Ishikawa (cell line): Measurements from ENCODE around the gene RPAP3.

ENCODE experiments used
- CEBPB ChIP-seq: IDR thresholded peaks from 2 replicates; pipeline ENCODE4 v1.6.1; 2012
- CREB1 ChIP-seq: IDR thresholded peaks from 2 replicates; pipeline ENCODE4 v1.6.1; 2012; ENCODE audit warnings: low read depth
- EGR1 ChIP-seq: IDR thresholded peaks from 2 replicates; pipeline ENCODE4 v1.6.1; 2012
- EP300 ChIP-seq: IDR thresholded peaks from 2 replicates; pipeline ENCODE4 v1.6.1; 2012; ENCODE audit warnings: borderline replicate concordance
- FOXM1 ChIP-seq: IDR thresholded peaks from 2 replicates; pipeline ENCODE4 v1.6.1; 2012; ENCODE audit warnings: low read depth, borderline replicate concordance
- MAX ChIP-seq: IDR thresholded peaks from 2 replicates; pipeline ENCODE4 v1.6.1; 2012
- NFIC ChIP-seq: IDR thresholded peaks from 2 replicates; pipeline ENCODE4 v1.6.1; 2012
- RAD21 ChIP-seq: IDR thresholded peaks from 2 replicates; pipeline ENCODE4 v1.6.1; 2012; ENCODE audit warnings: low read depth
- TAF1 ChIP-seq: IDR thresholded peaks from 2 replicates; pipeline ENCODE4 v1.6.1; 2012; ENCODE audit warnings: low read depth, mild to moderate bottlenecking
- TCF12 ChIP-seq: IDR thresholded peaks from 2 replicates; pipeline ENCODE4 v1.6.1; 2012; ENCODE audit warnings: low read depth
- TEAD4 ChIP-seq: IDR thresholded peaks from 2 replicates; pipeline ENCODE4 v1.6.1; 2012
- YY1 ChIP-seq: IDR thresholded peaks from 2 replicates; pipeline ENCODE4 v1.6.1; 2012; ENCODE audit warnings: low read depth
- ZBTB7A ChIP-seq: IDR thresholded peaks from 2 replicates; pipeline ENCODE4 v1.6.1; 2012; ENCODE audit warnings: low read depth
- TF ChIP-seq, protein P1 (sequence below): IDR thresholded peaks from 2 replicates; pipeline ENCODE4 v1.6.1; 2012
- TF ChIP-seq, protein P2 (sequence below): IDR thresholded peaks from 2 replicates; pipeline ENCODE4 v1.6.1; 2012; ENCODE audit warnings: low read depth, mild to moderate bottlenecking

The RPAP3 gene

GRCh38 chr12:47707905-47708543, 2.2 kb upstream of the RPAP3 start:
- TF ChIP-seq TCF12 (no peak), ZBTB7A (no peak), EGR1 (no peak), RAD21 (no peak), CREB1 (no peak), MAX (no peak), FOXM1 (no peak), TEAD4 (no peak), CEBPB (no peak), EP300 (no peak)
- TF ChIP-seq, protein P1, sequence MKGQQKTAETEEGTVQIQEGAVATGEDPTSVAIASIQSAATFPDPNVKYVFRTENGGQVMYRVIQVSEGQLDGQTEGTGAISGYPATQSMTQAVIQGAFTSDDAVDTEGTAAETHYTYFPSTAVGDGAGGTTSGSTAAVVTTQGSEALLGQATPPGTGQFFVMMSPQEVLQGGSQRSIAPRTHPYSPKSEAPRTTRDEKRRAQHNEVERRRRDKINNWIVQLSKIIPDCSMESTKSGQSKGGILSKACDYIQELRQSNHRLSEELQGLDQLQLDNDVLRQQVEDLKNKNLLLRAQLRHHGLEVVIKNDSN, result no peak

DNA sequence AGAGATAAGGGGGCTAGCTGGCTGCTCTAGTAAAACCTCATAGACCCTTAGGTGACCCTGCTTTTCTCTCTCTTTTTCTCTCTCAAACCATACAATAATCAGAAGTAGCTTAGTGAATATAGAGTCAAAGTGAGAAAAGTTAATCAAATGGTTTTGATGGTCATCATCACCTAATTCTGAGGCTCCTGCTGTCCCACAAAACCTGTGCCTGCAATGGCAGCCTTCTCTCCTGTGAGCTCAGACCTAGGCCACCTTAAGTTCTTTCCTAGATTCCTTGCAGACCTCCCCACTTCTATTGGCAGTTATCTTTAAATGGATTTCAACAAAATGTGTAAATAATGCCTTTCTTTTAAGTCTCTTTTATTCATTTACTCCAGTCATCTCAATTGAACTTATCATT, 1.5 kb upstream of the RPAP3 start:
- TF ChIP-seq YY1, result no peak
- TF ChIP-seq FOXM1, result no peak
- no peak for TF ChIP-seq CREB1
- TF ChIP-seq CEBPB, result no peak
- no peak for TF ChIP-seq TEAD4
- no peak for TF ChIP-seq ZBTB7A
- TF ChIP-seq, protein P2, sequence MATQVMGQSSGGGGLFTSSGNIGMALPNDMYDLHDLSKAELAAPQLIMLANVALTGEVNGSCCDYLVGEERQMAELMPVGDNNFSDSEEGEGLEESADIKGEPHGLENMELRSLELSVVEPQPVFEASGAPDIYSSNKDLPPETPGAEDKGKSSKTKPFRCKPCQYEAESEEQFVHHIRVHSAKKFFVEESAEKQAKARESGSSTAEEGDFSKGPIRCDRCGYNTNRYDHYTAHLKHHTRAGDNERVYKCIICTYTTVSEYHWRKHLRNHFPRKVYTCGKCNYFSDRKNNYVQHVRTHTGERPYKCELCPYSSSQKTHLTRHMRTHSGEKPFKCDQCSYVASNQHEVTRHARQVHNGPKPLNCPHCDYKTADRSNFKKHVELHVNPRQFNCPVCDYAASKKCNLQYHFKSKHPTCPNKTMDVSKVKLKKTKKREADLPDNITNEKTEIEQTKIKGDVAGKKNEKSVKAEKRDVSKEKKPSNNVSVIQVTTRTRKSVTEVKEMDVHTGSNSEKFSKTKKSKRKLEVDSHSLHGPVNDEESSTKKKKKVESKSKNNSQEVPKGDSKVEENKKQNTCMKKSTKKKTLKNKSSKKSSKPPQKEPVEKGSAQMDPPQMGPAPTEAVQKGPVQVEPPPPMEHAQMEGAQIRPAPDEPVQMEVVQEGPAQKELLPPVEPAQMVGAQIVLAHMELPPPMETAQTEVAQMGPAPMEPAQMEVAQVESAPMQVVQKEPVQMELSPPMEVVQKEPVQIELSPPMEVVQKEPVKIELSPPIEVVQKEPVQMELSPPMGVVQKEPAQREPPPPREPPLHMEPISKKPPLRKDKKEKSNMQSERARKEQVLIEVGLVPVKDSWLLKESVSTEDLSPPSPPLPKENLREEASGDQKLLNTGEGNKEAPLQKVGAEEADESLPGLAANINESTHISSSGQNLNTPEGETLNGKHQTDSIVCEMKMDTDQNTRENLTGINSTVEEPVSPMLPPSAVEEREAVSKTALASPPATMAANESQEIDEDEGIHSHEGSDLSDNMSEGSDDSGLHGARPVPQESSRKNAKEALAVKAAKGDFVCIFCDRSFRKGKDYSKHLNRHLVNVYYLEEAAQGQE, result no peak
- TF ChIP-seq EGR1, result no peak
- TF ChIP-seq RAD21, result no peak
- no peak for TF ChIP-seq NFIC
- TF ChIP-seq EP300, result no peak

DNA sequence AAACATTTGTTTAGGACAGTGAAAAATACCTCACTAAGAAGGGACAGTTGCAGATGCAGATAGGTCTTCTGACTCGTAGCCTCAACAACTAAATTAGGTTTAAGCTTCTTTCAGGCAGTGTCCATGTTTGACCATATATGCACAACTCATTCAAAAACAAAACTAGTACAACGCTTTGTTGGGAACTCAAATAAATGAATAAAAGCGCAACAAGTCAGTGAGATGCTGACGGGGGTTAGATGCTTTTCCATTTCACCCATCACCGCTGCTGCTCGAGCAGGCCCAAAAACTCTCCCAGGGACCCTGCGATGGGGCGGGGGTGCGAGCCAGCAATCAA, 633 bp downstream of the RPAP3 start:
- TF ChIP-seq, protein P2, result no peak
- no peak for TF ChIP-seq CREB1

- TF ChIP-seq MAX (no peak), NFIC (no peak), CEBPB (no peak), ZBTB7A (no peak), TEAD4 (no peak), YY1 (no peak), FOXM1 (no peak), RAD21 (no peak), EP300 (no peak), TCF12 (no peak), CREB1 (no peak), TAF1 (no peak)
- TF ChIP-seq, protein P1, result no peak
Measured at GRCh38 chr12:47704719-47705118, 1.1 kb downstream of the RPAP3 start.

DNA sequence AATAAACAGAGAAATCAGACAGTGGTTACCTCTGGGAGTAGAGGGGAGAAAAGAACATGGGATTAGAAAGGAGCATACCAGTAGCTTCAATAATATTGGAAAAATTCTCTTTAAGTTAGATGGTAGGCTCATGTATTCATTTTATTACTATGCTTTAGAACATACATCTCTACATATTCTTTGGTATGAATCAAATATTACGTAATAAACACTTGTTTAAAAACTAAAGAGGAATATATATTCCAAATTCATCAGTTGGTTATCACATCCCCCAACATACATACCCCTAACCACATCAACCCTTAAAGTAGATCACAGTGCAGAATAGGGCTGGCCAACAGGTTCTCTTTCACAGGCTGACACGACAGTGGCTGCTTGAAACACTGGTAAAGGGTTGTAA, 5.6 kb downstream of the RPAP3 start:
- TF ChIP-seq EP300 (no peak), TAF1 (no peak), ZBTB7A (no peak), TEAD4 (no peak), MAX (no peak), YY1 (no peak), CEBPB (no peak)
- TF ChIP-seq, protein P1, result no peak
- TF ChIP-seq, protein P2, result no peak
